Fibroblast of the aortic adventitia (primary cell): Measurements from ENCODE around the gene NINL. TPM values are rescaled to one million over a fixed set of nuclear protein-coding genes. Genes with fewer than 3 reads are reported as not detected.

Experiments used
- DNase-seq: peaks from one replicate; pipeline ENCODE4 v3.0.0-alpha.2; 2010; ENCODE audit warnings: low read depth
- H3K4me3 ChIP-seq: 2 replicates; pipeline ENCODE4 v1.5.1; 2011; ENCODE audit warnings: low read depth, mild to moderate bottlenecking, control low read depth, low read length, moderate library complexity
- CTCF ChIP-seq: IDR thresholded peaks from 2 replicates; pipeline ENCODE4 v1.5.1; 2011; ENCODE audit warnings: mild to moderate bottlenecking, low read length, control low read depth, inconsistent platforms; ENCODE audit not compliant: insufficient read depth
- total RNA-seq: library from RNA; depleted of rRNA; stranded (reverse); fragments of >200 nt; gene quantifications from 2 replicates; pipeline ENCODE4 v1.2.3, GENCODE V29; 2012; ENCODE audit warnings: low replicate concordance

NINL gene
- total RNA-seq, 1 donor: 6.5 TPM

GRCh38 chr20:25533920-25534700, 51.2 kb downstream of the NINL start:
- TF ChIP-seq CTCF: no peak
- no peak overlapping the region for H3K4me3 ChIP-seq
- DNase-seq: no peak

DNA sequence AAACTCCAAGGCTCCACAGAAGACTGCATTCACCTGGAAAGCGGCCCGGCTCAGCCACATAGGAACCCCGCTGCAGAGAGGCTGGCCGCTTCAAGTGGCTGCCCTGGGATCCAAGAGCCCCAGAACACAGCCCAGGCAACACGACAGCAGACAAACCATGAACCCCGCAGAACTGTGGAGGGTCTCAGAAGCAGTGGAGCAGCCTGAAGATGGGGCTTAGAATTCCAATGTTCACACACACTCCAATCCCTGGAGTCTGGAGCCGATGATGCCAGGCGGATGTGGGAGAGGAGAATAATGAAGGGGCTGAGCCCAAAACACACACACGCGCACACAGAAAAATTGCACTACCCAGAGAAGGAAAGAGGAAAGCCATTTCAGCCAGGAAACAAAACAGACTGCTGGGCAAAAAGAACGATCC, 52.4 kb downstream of the NINL start:
- peak overlapping the region; percentile 54 for H3K4me3 ChIP-seq
- peak; percentile 66 for DNase-seq
- TF ChIP-seq CTCF: no peak

- peak; percentile 19 for DNase-seq
- TF ChIP-seq CTCF: peak; percentile 39
- peak overlapping the region; percentile 54 for H3K4me3 ChIP-seq
Observed at GRCh38 chr20:25532015-25532751, 53.1 kb downstream of the NINL start.

DNA sequence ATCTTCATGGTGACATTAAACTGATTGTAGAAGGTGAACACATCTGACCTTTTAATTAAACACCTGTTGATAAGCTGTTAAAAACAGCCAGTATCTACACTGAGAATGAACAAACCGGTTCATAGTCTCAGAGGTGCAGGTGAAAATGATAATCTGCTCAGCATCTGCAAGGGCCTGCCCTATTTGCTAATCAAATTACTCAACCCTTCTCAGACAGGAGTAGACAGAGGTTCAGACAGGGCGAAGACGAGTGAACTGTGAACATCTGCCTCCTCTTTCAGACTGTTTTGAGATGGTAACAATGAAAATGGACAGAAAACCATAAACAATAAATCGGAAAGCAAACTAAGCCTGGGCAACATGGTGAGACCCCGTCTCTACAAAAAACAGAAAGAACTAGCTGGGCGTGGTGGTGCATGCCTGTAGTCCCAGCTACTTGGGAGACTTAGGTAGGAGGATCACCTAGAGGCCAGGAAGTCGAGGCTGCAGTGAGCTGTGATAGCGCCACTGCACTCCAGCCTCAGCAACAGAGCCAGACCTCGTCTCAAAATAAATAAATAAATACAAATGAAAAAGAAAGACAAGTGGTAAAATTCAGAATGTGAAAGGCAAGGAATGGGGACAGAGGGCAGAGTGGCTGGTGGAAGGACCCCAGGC, 55.9 kb downstream of the NINL start:
- no peak overlapping the region for H3K4me3 ChIP-seq

GRCh38 chr20:25527949-25528348, 57.4 kb downstream of the NINL start:
- no peak overlapping the region for H3K4me3 ChIP-seq

More for the DNA sequence above, 55.9 kb downstream of the NINL start:
- TF ChIP-seq CTCF: no peak
- no peak for DNase-seq

More at GRCh38 chr20:25527949-25528348, 57.4 kb downstream of the NINL start:
- no peak for DNase-seq
- TF ChIP-seq CTCF: no peak
